ENCODE data around the gene FREY1.

FREY1 gene

DNA sequence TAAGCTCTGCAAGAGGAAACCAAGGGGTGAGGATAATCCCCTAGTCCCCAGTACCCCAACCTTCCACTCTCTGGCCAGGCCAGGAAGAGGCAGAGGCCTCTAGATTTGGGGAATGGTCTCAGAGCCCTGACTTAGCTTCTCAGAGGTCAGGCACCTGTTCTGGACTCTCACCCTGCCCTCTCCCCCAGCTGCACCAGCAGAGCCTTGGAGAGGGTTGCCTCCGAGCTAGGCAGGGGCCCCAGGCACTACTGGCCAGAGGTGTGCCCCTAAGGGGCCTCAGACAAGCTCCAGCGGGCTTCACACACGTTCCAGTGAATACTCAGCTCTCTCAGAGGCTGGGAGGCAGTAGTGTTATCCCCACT is 8.0 kb downstream of the FREY1 start:
- TF ChIP-seq, protein P1, sequence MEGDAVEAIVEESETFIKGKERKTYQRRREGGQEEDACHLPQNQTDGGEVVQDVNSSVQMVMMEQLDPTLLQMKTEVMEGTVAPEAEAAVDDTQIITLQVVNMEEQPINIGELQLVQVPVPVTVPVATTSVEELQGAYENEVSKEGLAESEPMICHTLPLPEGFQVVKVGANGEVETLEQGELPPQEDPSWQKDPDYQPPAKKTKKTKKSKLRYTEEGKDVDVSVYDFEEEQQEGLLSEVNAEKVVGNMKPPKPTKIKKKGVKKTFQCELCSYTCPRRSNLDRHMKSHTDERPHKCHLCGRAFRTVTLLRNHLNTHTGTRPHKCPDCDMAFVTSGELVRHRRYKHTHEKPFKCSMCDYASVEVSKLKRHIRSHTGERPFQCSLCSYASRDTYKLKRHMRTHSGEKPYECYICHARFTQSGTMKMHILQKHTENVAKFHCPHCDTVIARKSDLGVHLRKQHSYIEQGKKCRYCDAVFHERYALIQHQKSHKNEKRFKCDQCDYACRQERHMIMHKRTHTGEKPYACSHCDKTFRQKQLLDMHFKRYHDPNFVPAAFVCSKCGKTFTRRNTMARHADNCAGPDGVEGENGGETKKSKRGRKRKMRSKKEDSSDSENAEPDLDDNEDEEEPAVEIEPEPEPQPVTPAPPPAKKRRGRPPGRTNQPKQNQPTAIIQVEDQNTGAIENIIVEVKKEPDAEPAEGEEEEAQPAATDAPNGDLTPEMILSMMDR (IDR thresholded peaks at IDR 0.05) = no peak

DNA sequence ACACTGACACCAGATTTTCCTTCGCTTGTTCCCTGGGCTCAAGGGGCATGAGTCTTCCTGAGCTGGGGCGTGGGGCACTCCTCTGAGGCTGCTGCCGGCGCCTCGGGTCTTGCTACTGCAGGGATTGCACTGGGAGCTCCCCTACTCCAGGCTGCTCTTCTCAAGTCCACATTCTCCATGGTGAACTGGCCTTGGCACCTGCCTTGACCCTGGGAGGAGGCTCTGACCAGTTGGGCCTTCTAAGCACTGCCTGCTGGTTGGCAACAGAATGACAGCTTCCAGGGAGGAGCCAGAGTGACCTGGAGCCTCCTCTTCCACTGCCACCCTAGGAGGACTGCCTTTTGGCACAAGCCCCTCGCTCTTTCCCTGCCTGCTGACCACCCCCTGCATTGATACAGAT is 9.5 kb downstream of the FREY1 start:
- TF ChIP-seq, protein P1 (IDR thresholded peaks at IDR 0.05) = no peak

- TF ChIP-seq, protein P1 (IDR thresholded peaks at IDR 0.05) = no peak
These were observed 10.6 kb downstream of the FREY1 start for GRCh38 chr11:45896422-45896984.

DNA sequence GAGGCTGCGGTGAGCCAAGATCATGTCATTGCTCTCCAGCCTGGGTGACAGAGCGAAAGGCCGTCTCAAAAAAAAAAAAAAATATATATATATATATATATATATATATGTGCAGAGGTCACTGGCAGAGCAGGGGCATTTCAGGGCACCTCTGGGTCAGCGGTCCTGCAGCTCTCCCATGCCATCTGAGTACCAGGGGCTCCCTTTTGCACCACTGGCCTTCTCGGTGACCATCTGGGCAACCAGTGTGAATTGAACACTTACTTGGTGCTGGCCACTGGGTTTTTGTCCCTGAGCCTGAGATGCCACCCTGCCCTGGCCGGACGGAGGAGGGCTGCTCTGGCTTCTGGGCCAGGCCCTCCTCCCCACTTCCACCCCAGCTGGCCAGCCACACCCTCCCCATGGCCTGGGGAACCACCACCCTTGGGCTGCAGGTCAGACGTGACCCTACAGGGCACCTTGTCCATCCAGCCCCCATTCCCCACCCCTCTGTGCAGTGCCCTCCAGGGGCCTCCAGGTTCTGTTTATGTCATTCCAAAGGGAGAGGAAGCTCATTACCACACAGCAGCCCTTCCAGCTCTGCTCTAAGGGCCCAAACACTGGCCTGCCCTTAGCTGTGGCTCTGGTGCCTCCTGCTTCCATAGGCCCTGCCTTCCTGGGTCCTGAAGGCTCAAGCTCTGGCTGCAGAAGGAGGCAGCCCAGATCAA is 11.4 kb downstream of the FREY1 start:
- TF ChIP-seq, protein P1 (IDR thresholded peaks at IDR 0.05) = no peak

GRCh38 chr11:45894555-45895247 is 12.4 kb downstream of the FREY1 start:
- TF ChIP-seq, protein P1 (IDR thresholded peaks at IDR 0.05) = no peak

DNA sequence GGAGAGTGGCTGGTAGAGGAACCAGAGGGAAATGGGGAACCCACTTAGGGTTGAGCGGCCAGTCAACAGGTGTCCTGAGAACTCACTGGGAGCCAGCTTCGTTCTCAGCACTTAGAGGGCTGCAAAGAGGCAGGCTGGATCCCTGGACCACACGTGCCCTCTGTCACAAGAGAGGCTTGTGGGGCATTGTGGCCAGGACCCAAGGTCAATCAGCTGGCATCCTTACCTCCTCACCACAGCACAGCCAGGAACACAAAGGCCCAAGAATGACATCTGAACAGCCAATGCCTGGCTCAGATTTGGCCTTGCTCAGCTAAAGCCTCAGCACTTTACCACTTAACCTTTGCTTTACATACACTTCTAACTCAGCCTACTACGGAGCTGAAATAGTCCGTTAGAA is 14.2 kb downstream of the FREY1 start:
- TF ChIP-seq, protein P1 (IDR thresholded peaks at IDR 0.05) = no peak

- TF ChIP-seq, protein P1 (IDR thresholded peaks at IDR 0.05) = no peak
These were observed 16.1 kb downstream of the FREY1 start for GRCh38 chr11:45890886-45891550.

Data from LNCAP (cell line).